Activated naive CD4-positive, alpha-beta T cell treated with anti-CD3 and anti-CD28 coated beads, Interleukin-2, amount 50 U/mL, for 24 hours (primary cell): Measurements from ENCODE around the gene IL11.

Experiments used
- H3K27ac Mint-ChIP-seq: one replicate; pipeline ENCODE4 v1.8.0; 2021; ENCODE audit warnings: mild to moderate bottlenecking, mixed read lengths
- H3K27me3 Mint-ChIP-seq: one replicate; pipeline ENCODE4 v1.8.0; 2021; ENCODE audit warnings: mixed read lengths
- H3K36me3 Mint-ChIP-seq: one replicate; pipeline ENCODE4 v1.8.0; 2021; ENCODE audit warnings: mixed read lengths
- H3K4me1 Mint-ChIP-seq: one replicate; pipeline ENCODE4 v1.8.0; 2021; ENCODE audit warnings: mixed read lengths
- H3K4me3 Mint-ChIP-seq: one replicate; pipeline ENCODE4 v1.8.0; 2021; ENCODE audit warnings: mild to moderate bottlenecking, mixed read lengths
- H3K9me3 Mint-ChIP-seq: one replicate; pipeline ENCODE4 v1.8.0; 2021; ENCODE audit warnings: mixed read lengths

IL11 gene

DNA sequence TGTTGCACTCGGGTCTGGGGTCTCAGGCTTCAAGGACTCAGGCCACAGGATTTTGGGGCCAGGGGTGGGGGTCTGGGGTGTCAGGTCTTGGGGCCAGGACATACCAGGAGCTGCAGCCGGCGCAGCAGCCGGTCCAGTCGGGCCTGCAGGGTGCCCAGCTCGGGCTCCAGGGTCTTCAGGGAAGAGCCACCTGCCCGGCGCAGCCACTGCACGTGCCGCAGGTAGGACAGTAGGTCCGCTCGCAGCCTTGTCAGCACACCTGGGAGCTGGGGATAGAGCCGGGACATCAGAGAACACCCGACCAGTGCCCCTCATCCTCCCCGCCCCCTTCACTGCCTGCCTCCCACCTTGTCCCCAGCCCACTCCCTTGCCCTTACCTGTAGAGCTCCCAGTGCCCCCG, 2.2 kb downstream of the IL11 start:
- Mint-ChIP-seq H3K4me1 (peaks cover 4% of the 10 kb centered on the region), H3K27ac (no peak overlapping the region), H3K9me3 (no peaks in the 10 kb centered on the region), H3K27me3 (peaks cover 20% of the 10 kb centered on the region), H3K36me3 (peaks cover 4% of the 10 kb centered on the region), H3K4me3 (no peak overlapping the region)

DNA sequence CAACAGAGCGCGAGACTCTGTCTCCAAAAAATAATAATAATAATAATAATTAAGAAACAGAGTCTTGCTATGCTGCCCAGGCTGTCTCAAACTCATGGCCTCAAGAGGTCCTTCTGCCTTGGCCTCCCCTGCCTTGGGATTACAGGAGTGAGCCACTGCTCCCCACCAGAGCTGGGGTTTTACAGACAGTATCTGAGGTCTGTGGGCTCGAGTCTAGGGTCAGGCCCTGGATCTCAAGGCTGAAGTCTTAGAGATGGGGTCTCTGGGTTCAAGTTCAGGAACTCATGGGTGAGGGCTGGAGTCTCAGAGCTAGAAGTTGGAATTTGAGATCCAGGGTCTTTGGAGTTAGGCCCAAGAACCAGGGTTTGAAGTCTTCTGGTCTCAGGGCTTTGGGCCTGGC, 3.5 kb downstream of the IL11 start:
- no peaks in the 10 kb centered on the region for H3K9me3 Mint-ChIP-seq
- peaks cover 4% of the 10 kb centered on the region for H3K36me3 Mint-ChIP-seq
- no peak overlapping the region for H3K4me3 Mint-ChIP-seq
- peaks cover 16% of the 10 kb centered on the region for H3K27me3 Mint-ChIP-seq
- H3K27ac Mint-ChIP-seq, result no peak overlapping the region
- peaks cover 4% of the 10 kb centered on the region for H3K4me1 Mint-ChIP-seq

DNA sequence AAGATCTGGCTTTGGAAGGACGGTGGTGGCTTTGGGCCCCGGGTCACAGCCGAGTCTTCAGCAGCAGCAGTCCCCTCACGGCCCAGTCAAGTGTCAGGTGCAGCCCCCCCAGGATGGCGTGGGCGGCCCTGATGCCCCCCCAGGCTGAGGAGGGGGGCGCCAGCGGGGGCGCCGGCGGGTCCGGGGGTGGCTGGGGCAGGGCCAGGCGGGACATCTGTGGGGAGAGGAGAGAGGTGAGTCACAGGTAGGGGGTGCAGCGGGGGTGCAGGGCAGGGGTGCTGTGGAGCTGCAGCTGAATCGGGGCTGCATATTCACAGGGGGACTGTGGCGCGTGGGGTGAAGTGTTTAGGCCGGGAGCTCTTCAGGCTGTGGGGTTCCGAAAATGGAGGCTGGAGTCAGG, 4.3 kb downstream of the IL11 start:
- Mint-ChIP-seq H3K4me3 (no peak overlapping the region), H3K4me1 (peaks cover 4% of the 10 kb centered on the region), H3K27me3 (peaks cover 9% of the 10 kb centered on the region), H3K27ac (peak overlapping the region; percentile 30), H3K9me3 (no peaks in the 10 kb centered on the region), H3K36me3 (peaks cover 2% of the 10 kb centered on the region)

DNA sequence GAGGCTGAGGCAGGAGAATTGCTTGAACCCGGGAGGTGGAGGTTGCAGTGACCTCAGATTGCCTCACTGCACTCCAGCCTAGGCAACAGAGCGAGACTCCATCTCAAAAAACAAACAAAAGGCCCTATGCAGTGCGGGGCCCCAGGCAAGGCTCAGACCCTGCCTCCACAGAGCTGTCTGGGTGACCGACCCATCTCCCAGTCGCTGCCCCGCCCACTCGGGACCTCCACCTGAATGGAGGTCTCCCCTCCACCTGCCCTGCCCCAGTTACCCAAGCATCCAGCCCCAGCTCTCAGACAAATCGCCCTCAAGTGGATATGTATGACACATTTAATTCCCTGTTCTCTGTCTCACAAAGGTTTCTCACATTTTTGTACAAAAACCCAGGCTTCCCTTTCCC, 5.0 kb downstream of the IL11 start:
- Mint-ChIP-seq H3K4me3 (no peak overlapping the region), H3K4me1 (peaks cover 4% of the 10 kb centered on the region), H3K27me3 (peaks cover 6% of the 10 kb centered on the region), H3K9me3 (no peaks in the 10 kb centered on the region), H3K36me3 (no peaks in the 10 kb centered on the region), H3K27ac (no peak overlapping the region)

DNA sequence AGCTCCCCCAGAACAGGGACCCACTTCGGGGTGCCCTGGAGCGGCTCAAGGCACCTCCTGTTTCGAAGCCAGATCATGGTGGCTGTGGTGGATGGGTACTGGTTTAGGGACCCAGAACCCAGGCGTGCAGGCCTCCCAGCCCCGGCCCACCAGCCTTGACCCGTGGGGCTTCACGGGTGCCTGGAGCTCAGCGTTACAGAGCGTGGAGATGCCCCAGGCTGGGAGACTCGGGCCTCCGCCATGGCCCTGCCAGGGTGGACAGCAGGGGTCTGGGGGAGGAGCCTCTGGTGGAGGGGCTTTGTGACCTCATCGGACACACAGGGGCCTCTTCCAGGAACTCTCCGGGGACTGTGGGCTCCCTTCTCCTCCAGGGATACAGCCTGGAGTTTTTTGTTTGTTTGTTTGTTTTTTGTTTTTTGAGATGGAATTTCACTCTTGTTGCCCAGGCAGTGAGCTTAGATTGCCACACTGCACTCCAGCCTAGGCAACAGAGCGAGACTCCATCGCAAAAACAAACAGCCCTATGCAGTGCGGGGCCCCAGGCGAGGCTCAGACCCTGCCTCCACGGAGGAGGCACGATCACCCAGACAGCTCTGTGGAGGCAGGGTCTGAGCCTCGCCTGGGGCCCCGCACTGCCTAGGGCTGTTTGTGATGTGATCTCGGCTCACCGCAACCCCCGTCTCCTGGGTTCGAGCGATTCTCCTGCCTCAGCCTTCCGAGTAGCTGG, 7.1 kb downstream of the IL11 start, which contains the start of gene GARIN5B:
TSS of gene GARIN5B (minus strand) at position 271 of the 727 bp plus-strand sequence. CDS start at position 77, 194 bp downstream.
- Mint-ChIP-seq H3K4me1 (no peaks in the 10 kb centered on the region), H3K27ac (no peak within 1 kb of the TSS), H3K4me3 (no peak within 1 kb of the TSS), H3K9me3 (no peaks in the 10 kb centered on the region), H3K27me3 (peaks cover 4% of the 10 kb centered on the region), H3K36me3 (no peaks in the 10 kb centered on the region)

DNA sequence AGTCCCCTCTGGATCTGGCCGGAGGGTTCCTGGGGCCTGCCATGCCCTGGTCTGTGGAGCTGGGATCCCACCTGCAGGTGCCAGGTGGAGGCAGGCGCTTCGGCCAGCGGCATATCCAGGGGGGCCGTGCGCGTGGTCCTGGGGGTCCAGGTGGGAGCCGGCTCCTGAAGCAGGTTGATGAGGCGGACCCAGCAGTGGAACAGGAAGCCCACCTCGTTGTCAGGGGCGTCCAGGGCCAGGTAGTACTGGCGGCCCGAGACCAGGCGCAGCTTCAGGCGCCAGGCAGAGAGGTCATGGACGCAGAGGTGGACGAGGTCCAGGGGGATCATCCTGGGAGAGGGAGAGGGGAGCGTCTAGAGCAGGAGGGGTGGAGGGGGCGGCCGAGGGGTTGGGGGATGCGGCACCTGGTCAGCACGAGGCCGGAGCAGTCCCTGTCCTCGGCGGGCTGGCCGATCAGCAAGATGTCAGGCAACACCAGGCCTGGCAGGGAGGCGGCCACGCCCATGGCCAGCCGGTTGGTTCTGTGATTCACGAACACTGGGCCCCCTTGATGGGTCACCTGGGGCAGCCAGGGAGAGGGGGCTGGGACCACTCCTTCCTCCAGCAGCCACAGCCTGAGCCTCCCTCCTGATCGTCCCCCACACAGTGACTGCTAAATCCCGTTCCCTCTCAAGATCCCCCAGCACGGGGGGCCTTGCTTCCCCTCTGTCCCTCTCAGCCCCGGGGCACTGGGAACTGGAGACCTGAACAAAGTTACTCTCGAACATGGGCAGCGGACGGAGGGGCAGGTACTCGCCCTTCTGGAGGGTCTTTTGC, 7.9 kb downstream of the IL11 start:
- no peak overlapping the region for H3K27ac Mint-ChIP-seq
- H3K4me3 Mint-ChIP-seq, result no peak overlapping the region
- H3K9me3 Mint-ChIP-seq, result no peaks in the 10 kb centered on the region
- H3K27me3 Mint-ChIP-seq, result peaks cover 1% of the 10 kb centered on the region
- no peaks in the 10 kb centered on the region for H3K4me1 Mint-ChIP-seq
- no peaks in the 10 kb centered on the region for H3K36me3 Mint-ChIP-seq

DNA sequence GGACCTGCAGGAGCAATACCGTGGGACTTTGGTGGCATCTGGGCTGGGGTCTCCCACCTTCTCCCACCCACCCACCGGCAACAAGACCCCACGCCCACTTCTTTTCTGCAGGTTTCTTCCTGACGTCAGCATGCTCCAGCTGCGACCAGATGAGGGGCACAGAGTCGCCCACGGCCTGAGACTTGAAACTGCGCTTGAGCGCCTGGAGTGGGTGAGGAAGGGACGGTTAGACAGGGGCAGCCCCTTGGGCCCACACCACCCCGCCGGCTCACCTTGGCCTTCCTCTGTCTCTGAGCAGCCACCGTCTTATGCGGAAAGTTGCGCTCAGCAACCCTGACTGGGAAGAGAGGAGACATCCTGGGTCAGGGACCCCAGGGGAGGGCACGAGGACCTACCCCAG, 9.4 kb downstream of the IL11 start:
- Mint-ChIP-seq H3K27ac (no peak overlapping the region), H3K27me3 (no peaks in the 10 kb centered on the region), H3K4me1 (no peaks in the 10 kb centered on the region), H3K4me3 (no peak overlapping the region), H3K9me3 (no peaks in the 10 kb centered on the region), H3K36me3 (no peaks in the 10 kb centered on the region)

DNA sequence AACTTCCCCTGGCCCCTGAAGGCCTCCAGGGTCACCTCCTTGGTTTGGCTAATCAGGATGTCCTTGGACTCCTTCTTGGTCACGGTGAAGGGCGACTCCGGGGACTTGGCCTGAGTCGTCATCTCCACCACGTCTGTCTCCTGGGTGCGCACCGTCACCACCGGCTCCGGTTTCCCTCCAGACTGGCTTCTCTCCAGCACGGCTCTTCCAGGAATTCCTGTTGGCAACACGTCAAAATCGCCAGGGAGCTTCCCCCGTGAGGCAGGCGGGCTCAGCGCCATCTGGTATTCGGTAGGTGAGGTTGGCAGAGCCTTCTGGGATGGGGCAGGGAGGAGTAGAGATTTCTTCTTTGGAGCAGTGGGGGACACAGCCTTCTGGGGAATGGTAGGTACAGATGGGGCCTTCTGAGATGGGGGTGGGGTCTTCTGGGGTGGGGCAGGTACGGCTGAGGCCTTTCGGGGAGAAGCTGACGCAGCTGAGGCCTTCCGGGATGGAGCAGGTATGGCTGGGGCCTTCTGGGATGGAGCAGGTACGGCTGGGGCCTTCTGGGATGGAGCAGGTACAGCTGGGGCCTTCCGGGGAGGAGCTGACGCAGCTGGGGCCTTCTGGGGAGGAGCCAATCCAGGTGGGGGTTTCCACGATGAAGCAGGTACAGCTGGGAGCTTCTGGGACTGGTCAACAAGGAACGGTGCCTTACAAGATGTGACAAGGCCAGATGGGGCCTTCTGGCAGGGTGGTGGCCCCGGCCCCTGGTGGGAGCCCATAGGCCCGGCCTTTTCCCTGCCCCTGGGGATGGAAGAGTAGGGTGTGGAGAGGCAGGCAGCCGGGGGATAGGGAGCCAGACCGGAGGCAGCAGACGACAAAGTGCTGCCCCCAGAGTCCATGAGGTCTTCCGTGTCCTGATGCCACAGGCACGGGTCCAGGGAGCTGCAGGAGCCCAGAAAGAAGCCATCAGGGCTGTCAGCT, 11.0 kb downstream of the IL11 start:
- Mint-ChIP-seq H3K27me3 (peaks cover 3% of the 10 kb centered on the region), H3K9me3 (no peaks in the 10 kb centered on the region), H3K36me3 (no peaks in the 10 kb centered on the region), H3K27ac (no peak overlapping the region), H3K4me3 (no peak overlapping the region), H3K4me1 (peaks cover under 1% of the 10 kb centered on the region)

DNA sequence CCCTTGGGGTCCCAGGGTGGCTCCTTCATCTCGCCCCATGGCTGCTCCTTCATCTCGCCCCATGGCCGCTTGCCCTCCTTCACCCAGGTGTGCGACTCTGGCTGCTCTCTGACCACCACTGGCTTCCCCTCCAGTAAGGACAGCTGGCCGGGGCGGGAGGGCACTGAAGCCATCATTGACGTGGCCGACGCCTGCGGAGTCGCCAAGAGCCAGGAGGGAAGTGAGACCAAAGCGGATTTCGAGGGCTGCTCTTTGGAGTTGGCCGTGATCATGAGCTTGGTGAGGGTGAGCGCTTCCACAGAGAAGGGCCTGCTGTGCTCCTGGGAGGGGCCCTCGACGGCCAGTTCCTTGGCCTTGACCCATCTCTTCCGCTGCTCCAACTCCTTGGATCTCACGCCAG, 11.8 kb downstream of the IL11 start:
- Mint-ChIP-seq H3K4me1 (peaks cover 5% of the 10 kb centered on the region), H3K27ac (no peak overlapping the region), H3K9me3 (no peaks in the 10 kb centered on the region), H3K4me3 (no peak overlapping the region), H3K27me3 (peaks cover 6% of the 10 kb centered on the region), H3K36me3 (no peaks in the 10 kb centered on the region)

DNA sequence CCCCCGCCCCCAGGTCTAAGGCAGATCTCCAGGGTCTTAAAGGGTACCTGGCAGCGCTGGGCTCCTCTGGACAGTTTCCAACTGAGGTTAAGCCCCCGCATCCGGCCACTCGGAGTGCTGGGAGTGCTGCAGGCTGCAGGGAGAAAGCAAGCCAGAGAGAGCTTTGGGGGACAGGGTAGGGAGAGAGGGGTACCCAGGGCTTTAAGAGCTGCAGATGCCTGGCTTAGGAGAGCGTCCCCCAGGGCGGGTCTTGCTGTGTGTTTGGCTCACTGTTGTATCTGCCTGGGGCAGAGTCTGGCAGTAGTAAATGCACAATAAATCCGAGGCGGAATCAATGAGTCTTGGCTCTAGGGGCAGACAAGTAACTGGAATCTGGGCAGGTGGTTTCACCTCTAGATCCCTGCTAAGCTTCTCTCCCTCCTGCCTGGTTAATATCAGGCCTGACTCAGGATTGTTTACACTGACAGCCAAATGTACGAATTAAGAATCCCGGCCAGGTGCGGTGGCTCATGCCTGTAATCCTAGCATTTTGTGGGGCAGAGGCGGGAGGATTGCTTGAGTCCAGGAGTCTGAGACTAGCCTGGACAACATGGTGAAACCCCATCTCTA, 14.9 kb downstream of the IL11 start:
- peaks cover 17% of the 10 kb centered on the region for H3K4me1 Mint-ChIP-seq
- H3K9me3 Mint-ChIP-seq, result no peaks in the 10 kb centered on the region
- H3K4me3 Mint-ChIP-seq, result no peak overlapping the region
- no peaks in the 10 kb centered on the region for H3K36me3 Mint-ChIP-seq
- no peak overlapping the region for H3K27ac Mint-ChIP-seq
- peaks cover 25% of the 10 kb centered on the region for H3K27me3 Mint-ChIP-seq

DNA sequence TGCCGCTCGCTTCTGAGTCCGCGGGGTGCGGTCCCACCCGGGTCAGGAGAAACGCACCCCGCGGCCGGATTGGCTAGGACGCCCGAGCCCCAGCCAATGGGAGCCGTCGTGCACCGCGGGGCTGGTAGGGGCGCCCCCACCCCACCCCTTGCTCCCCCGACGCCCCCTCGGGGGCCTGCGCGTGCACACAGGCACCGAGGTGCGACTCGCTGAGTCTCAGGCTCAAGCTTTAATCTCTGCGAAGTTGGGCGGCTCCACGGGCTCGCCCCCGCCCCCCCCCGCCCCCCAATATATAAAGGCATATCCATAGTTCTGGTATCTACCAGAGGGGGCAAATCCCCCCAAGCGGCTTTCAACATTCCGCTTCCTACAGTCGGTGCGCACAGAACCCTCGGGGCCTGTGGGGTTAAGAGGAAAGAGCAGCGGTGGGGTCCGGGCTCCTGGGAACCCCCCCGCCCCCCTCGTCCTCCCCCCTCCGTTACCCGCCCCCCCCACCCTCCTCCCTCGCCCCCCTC, 15.5 kb downstream of the IL11 start, which contains the start of gene COX6B2:
TSS of gene COX6B2 (minus strand) at position 22 of the 515 bp plus-strand sequence. CDS start 198 bp downstream, outside the sequence.
- Mint-ChIP-seq H3K27me3 (peaks cover 25% of the 10 kb centered on the region), H3K36me3 (no peaks in the 10 kb centered on the region), H3K4me3 (peak within 1 kb of the TSS; percentile 82), H3K4me1 (peaks cover 17% of the 10 kb centered on the region), H3K9me3 (no peaks in the 10 kb centered on the region), H3K27ac (no peak within 1 kb of the TSS)

DNA sequence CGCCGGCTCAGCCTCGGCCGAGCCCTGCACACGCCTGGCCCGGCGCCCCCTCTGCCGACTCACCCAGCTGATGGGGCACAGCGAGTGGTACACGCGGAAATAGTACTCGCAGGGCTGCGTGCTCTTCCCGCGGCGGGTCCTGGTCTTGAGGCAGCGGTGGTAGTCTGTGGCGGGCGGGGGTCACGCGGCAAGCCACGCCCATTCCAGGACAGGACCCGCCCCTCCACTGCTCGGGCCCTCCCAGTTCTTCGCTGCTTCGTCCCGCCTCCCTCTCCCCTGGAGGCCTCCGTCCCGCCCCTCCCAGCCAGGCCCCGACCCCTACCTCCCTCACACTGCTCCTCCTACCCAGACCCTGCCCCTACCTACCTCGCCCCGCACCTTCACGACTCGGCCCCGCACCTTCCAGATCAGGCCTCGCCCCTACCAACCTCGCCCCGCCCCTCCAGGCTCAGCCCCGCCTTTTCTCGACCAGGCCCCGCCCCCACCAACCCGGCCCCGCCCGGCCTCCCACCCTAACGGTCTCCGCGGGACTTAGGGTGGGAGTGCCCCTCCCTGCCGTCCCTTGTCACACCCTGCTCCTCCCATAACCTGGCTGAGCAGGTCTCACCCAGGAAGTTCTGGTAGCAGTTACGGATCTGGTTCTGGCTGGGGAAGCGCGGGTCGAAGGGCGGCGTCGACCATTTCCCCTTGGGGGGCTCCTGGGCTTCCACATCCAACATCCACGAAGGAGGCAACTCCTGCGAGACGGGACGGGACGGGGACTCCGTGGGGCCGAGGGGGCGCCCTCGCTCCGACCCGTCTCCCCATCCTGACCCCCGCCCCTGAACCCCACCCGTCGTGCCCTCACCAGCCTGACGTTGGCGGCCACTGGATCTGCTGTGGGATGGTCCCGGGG, 16.2 kb downstream of the IL11 start:
- peaks cover 17% of the 10 kb centered on the region for H3K4me1 Mint-ChIP-seq
- peak overlapping the region; percentile 82 for H3K4me3 Mint-ChIP-seq
- H3K27ac Mint-ChIP-seq, result no peak overlapping the region
- no peaks in the 10 kb centered on the region for H3K9me3 Mint-ChIP-seq
- H3K27me3 Mint-ChIP-seq, result peaks cover 25% of the 10 kb centered on the region
- no peaks in the 10 kb centered on the region for H3K36me3 Mint-ChIP-seq

DNA sequence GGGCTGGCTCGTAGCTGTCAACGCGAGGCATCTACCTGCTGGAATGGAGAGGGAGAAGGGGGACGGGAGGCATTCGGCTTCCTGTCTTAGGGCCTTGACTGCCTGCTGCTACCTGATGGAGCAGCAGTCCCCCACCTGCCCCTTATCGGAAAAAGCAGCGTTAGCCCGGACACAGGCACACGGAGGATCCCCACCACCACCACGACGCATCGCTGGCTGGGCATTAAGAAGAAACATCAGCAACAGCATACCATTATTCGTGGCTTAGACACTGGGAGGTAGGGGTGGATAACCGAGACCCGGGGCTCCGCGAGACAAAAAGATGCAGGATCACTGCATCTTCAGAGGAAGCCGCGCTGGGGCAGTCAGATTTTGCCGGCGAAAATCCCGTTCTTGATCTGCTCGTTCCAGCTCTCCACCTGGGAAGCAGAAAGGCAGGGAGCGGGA, 16.9 kb downstream of the IL11 start:
- peak overlapping the region; percentile 82 for H3K4me3 Mint-ChIP-seq
- no peaks in the 10 kb centered on the region for H3K36me3 Mint-ChIP-seq
- H3K27ac Mint-ChIP-seq, result no peak overlapping the region
- H3K4me1 Mint-ChIP-seq, result peaks cover 17% of the 10 kb centered on the region
- H3K9me3 Mint-ChIP-seq, result no peaks in the 10 kb centered on the region
- H3K27me3 Mint-ChIP-seq, result peaks cover 25% of the 10 kb centered on the region

DNA sequence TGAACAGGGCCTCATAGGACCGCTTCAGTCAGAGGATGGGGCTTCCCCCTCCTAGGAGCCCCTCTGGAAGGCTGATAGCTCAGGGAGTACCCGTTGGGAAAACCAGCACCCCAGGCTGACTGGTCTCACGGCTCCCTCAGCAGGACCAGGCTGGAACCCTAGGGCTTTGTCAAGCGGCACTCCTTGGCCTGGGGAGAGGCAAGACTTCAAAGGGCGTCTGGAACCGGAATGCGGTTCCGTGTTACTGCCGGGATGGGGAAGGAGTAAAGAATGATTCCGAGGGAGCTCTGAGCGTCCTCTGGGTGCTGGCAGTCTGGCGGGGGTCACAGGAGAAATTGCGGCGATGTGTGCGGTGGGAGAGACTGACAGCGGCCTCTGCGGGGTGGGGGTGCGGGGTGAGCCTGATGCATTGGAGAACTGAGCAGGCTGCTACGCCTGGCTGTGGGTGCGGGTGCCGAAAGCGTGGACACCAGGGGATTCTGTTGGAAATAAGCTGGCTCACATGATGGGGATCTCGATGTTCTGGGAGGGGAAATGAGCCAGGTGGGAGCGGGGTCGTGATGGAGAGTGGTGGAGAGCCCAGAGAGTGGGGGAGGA, 17.6 kb downstream of the IL11 start:
- Mint-ChIP-seq H3K9me3 (no peaks in the 10 kb centered on the region), H3K4me1 (peaks cover 17% of the 10 kb centered on the region), H3K4me3 (peak overlapping the region; percentile 82), H3K36me3 (no peaks in the 10 kb centered on the region), H3K27me3 (peaks cover 25% of the 10 kb centered on the region), H3K27ac (no peak overlapping the region)
